Measurements from ENCODE around the gene EDEM3.

GRCh38 chr1:184757891-184758290 is 3.2 kb upstream of the EDEM3 start:
- TF ChIP-seq CTCF (optimal IDR thresholded peaks at IDR 0.05 in 1 of 3, IDR thresholded peaks at IDR 0.05 in 1 of 3, conservative IDR thresholded peaks at IDR 0.05 in 1 of 3; ENCODE audit: extremely low read depth in 1 of 3, insufficient read depth in 2 of 3, low read length in 3 of 3) (no peak), EZH2 (IDR thresholded peaks at IDR 0.05; ENCODE audit: low read length) (no peak)

Data from keratinocyte (primary cell).